RWPE1 (cell line): ENCODE data around the gene UPF3A.

ENCODE experiments used
- CTCF ChIA-PET: fragments of 350-600 bp; sonication (Branson Sonifier 250); formaldehyde crosslinking; extraction: SDS; loops from one replicate; lab custom pipeline; 2021; lab: Yijun Ruan, JAX
- POLR2A ChIA-PET: fragments of 400-600 bp; formaldehyde crosslinking; extraction: SDS; loops from one replicate; lab custom pipeline; 2020; ENCODE audit warnings: antibody characterized with exemption; ENCODE audit not compliant: low non-redundant PET; lab: Yijun Ruan, JAX
- DNase-seq: peaks from one replicate; pipeline ENCODE4 v3.0.0; 2012; ENCODE audit warnings: low spot score
- H3K27ac ChIP-seq: fragments of 450-650 bp; 2 replicates; pipeline ENCODE4 v1.5.1; 2017
- CTCF ChIP-seq: fragments of 450-650 bp; conservative IDR thresholded peaks from 2 replicates; pipeline ENCODE4 v1.5.1; 2017; ENCODE audit warnings: low read depth, mild to moderate bottlenecking

Gene UPF3A

DNA sequence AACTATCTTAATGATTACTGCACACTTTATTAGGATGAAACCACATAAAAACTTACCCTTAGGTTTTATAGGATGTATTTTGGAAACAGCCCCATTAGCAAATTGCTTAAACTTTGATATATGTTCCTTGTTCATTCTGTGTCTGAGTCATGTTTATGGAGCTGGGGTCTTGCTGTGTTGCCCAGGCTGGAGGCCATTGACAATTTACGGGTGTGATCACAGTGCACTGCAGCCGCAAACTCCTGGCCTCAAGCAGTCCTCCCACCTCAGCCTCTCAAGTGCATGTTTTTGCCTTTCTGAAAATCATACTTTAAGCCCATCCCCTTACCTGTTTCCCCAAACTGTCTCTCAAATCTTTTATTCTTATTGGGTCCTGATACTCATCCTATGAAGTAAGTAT lies 27.7 kb downstream of the UPF3A start:
- no peak overlapping the region for H3K27ac ChIP-seq
- TF ChIP-seq CTCF: no peak
- no peak for DNase-seq
- POLR2A ChIA-PET: no interaction called here
- CTCF ChIA-PET: interaction anchor here (0.6 kb wide), 1 partner anchor 735 kb away, joined by 3 read pairs; no protein-coding TSS in a partner anchor

DNA sequence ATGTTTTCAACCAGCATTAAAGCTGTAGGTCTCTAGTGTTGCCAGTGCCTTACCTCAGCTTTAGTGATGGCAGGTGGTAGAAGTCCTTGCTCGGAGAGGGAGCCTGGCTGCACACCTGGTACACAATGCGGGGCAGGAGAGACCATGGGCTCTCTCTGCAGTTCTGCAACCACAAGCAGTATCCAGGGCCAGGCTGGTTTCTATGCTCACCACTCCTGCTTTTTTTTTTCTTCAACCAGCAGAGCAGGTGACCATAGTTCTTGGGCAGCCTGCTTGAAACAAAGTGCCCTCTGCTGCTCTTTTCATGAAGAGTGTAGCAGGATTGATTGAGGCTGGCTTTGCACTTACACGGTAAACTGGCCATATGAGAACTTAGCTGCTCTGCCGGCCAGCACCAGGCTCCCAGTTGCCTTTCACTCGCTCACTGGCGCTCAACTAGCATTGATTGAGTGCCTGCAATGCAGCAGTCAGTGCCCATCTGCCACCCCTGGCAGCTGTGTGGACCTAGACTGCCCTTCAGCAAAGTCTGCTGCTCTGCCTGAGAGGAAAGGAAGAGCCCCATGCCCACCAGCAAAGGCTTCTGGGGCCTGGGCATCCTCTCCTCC lies 28.5 kb downstream of the UPF3A start:
- no peak for TF ChIP-seq CTCF
- CTCF ChIA-PET: no interaction called here
- no peak for DNase-seq
- H3K27ac ChIP-seq: no peak overlapping the region
- POLR2A ChIA-PET: no interaction called here

- H3K27ac ChIP-seq: no peak overlapping the region
- POLR2A ChIA-PET: no interaction called here
- no peak for TF ChIP-seq CTCF
- CTCF ChIA-PET: interaction anchor here (0.7 kb wide), 1 partner anchor 75 kb away, joined by 3 read pairs; no protein-coding TSS in a partner anchor
- no peak for DNase-seq
Observed at GRCh38 chr13:114310956-114311355, 29.6 kb downstream of the UPF3A start.

DNA sequence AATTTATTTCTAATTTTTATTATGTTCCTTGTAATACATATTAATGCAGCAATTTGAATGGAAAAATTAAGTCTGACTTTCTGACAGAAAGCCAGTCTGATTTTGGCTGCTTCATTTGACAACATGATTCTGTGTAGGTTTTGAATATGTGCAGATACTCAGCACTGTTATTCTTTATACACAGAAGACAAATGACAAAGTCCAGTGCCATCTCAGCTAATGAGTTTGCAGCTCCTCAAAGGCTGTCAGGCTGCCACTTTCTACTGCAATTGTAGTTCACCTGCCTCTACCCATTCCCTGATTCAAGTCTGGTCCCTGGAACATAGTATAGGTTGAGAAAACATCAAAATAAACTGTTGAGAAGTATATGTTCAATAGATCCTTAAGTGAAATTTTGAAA lies 30.0 kb downstream of the UPF3A start:
- POLR2A ChIA-PET: no interaction called here
- CTCF ChIA-PET: interaction anchor here (0.7 kb wide), 1 partner anchor 76 kb away, joined by 3 read pairs; no protein-coding TSS in a partner anchor
- H3K27ac ChIP-seq: no peak overlapping the region
- TF ChIP-seq CTCF: no peak
- DNase-seq: no peak

- ChIA-PET POLR2A (no interaction called here), CTCF (no interaction called here)
- no peak for TF ChIP-seq CTCF
- H3K27ac ChIP-seq: no peak overlapping the region
- no peak for DNase-seq
Observed at GRCh38 chr13:114311908-114312307, 30.5 kb downstream of the UPF3A start.

GRCh38 chr13:114313061-114313860 lies 31.9 kb downstream of the UPF3A start:
- peak overlapping the region; percentile 93 for H3K27ac ChIP-seq
- POLR2A ChIA-PET: interaction anchor here (0.6 to 0.7 kb wide), 2 partner anchors 32 to 411 kb away, joined by 7 to 12 read pairs; partner anchors contain the start of gene UPF3A
- no peak for DNase-seq
- TF ChIP-seq CTCF: no peak
- CTCF ChIA-PET: no interaction called here
